ENCODE results near the gene RPTOR. TPM values are rescaled to one million over a fixed set of nuclear protein-coding genes. Genes with fewer than 3 reads are reported as not detected.
A peak's percentile ranks its signal among the peaks of the same experiment; 100 is the strongest.

Gene RPTOR
- total and polyA plus RNA-seq, 10 of the 15 experiments (the other 5 are each of a cell fraction or from before 2014, with no cell fraction given), result 0.18 to 32.1 (median 7.8) TPM

DNA sequence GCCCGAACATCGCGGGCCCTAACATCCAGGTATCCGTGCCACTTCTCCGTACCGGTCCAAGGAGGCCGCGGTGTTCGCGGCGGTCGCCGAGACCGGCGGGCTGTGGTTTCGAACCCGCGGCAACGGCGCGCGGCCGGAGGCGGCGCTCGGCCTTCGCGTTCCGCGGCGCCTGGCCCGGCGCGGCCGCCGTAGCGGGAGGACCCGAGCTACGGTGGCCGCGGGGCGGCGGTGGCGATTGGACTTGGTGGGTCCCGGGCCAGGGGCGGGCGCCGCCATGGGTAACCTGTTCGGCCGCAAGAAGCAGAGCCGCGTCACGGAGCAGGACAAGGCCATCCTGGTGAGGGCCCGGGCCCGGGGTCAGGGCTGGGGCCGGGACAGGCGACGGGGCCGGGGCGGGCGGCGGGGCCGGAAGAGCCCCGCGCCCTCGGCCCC, 447.0 kb downstream of the RPTOR start, which contains the start of gene CHMP6 (continued):
- TF ChIP-seq, protein P1, sequence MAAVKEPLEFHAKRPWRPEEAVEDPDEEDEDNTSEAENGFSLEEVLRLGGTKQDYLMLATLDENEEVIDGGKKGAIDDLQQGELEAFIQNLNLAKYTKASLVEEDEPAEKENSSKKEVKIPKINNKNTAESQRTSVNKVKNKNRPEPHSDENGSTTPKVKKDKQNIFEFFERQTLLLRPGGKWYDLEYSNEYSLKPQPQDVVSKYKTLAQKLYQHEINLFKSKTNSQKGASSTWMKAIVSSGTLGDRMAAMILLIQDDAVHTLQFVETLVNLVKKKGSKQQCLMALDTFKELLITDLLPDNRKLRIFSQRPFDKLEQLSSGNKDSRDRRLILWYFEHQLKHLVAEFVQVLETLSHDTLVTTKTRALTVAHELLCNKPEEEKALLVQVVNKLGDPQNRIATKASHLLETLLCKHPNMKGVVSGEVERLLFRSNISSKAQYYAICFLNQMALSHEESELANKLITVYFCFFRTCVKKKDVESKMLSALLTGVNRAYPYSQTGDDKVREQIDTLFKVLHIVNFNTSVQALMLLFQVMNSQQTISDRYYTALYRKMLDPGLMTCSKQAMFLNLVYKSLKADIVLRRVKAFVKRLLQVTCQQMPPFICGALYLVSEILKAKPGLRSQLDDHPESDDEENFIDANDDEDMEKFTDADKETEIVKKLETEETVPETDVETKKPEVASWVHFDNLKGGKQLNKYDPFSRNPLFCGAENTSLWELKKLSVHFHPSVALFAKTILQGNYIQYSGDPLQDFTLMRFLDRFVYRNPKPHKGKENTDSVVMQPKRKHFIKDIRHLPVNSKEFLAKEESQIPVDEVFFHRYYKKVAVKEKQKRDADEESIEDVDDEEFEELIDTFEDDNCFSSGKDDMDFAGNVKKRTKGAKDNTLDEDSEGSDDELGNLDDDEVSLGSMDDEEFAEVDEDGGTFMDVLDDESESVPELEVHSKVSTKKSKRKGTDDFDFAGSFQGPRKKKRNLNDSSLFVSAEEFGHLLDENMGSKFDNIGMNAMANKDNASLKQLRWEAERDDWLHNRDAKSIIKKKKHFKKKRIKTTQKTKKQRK (IDR thresholded peaks at IDR 0.05; ENCODE audit: low read depth, low read length), result no peak
- peak; percentile 91 for TF ChIP-seq YY1 (IDR thresholded peaks at IDR 0.05; ENCODE audit: low read depth, low read length)
- no peak for TF ChIP-seq BCL11A (IDR thresholded peaks at IDR 0.05; ENCODE audit: low read depth, low read length)
- TF ChIP-seq POU2F2 (IDR thresholded peaks at IDR 0.05; ENCODE audit: borderline replicate concordance, low read depth, low read length), result 0 out of 3 replicates have a peak, but pooled peaks have one; percentile 50
- no peak for TF ChIP-seq RELA (IDR thresholded peaks at IDR 0.05; ENCODE audit: borderline replicate concordance, partially characterized antibody)
- no peak for TF ChIP-seq ZNF622 (IDR thresholded peaks at IDR 0.05)
- peak; percentile 91 for TF ChIP-seq RB1 (IDR thresholded peaks at IDR 0.05; ENCODE audit: borderline replicate concordance)
- TF ChIP-seq SPI1 (IDR thresholded peaks at IDR 0.05; ENCODE audit: borderline replicate concordance, insufficient read depth, low read depth, low read length), result no peak
- TF ChIP-seq TCF3 (IDR thresholded peaks at IDR 0.05; ENCODE audit: borderline replicate concordance, insufficient read depth, low read depth, low read length), result no peak
- no peak for TF ChIP-seq PAX5 (IDR thresholded peaks at IDR 0.05; ENCODE audit: borderline replicate concordance, low read depth, low read length)
- TF ChIP-seq ATF7 (IDR thresholded peaks at IDR 0.05; ENCODE audit: low read depth), result no peak
- TF ChIP-seq MEF2A (IDR thresholded peaks at IDR 0.05; ENCODE audit: insufficient read depth, low read depth, low read length), result 0 out of 2 replicates have a peak, but pooled peaks have one; percentile 26
- TF ChIP-seq RFX5 (IDR thresholded peaks at IDR 0.05; ENCODE audit: low read depth, low read length), result no peak
- no peak for TF ChIP-seq PAX8 (IDR thresholded peaks at IDR 0.05)
- TF ChIP-seq BHLHE40 (IDR thresholded peaks at IDR 0.05; ENCODE audit: borderline replicate concordance in 1 of 2, low read depth in 2 of 2, low read length in 1 of 2), result peak; percentile 25 to 66; a peak in 2 of 4 replicates
- TF ChIP-seq NBN (IDR thresholded peaks at IDR 0.05), result no peak
- TF ChIP-seq NFYA (IDR thresholded peaks at IDR 0.05; ENCODE audit: borderline replicate concordance, low read depth, low read length), result no peak
- TF ChIP-seq, protein P2, sequence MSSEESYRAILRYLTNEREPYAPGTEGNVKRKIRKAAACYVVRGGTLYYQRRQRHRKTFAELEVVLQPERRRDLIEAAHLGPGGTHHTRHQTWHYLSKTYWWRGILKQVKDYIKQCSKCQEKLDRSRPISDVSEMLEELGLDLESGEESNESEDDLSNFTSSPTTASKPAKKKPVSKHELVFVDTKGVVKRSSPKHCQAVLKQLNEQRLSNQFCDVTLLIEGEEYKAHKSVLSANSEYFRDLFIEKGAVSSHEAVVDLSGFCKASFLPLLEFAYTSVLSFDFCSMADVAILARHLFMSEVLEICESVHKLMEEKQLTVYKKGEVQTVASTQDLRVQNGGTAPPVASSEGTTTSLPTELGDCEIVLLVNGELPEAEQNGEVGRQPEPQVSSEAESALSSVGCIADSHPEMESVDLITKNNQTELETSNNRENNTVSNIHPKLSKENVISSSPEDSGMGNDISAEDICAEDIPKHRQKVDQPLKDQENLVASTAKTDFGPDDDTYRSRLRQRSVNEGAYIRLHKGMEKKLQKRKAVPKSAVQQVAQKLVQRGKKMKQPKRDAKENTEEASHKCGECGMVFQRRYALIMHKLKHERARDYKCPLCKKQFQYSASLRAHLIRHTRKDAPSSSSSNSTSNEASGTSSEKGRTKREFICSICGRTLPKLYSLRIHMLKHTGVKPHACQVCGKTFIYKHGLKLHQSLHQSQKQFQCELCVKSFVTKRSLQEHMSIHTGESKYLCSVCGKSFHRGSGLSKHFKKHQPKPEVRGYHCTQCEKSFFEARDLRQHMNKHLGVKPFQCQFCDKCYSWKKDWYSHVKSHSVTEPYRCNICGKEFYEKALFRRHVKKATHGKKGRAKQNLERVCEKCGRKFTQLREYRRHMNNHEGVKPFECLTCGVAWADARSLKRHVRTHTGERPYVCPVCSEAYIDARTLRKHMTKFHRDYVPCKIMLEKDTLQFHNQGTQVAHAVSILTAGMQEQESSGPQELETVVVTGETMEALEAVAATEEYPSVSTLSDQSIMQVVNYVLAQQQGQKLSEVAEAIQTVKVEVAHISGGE (CRISPR knock-in tag; IDR thresholded peaks at IDR 0.05), result no peak
- TF ChIP-seq SUPT20H (IDR thresholded peaks at IDR 0.05; ENCODE audit: borderline replicate concordance, control insufficient read depth, low read depth, low read length), result no peak
- TF ChIP-seq SRF (IDR thresholded peaks at IDR 0.05; ENCODE audit: low read depth in 2 of 2, low read length in 2 of 2), result peak in 1 of 2 experiments; percentile 21; a peak in 1 of 4 replicates
- no peak for TF ChIP-seq SMC3 (IDR thresholded peaks at IDR 0.05; ENCODE audit: borderline replicate concordance, low read length)
